ENCODE results near the gene CIRBP. TPM values are rescaled to one million over a fixed set of nuclear protein-coding genes. Genes with fewer than 3 reads are reported as not detected.

The CIRBP gene
- total and polyA plus RNA-seq, 2 donors (not counting 1 experiment from before 2014, with no cell fraction given), result 104 to 298 TPM

- peaks cover 31% of the 10 kb centered on the region for H3K36me3 ChIP-seq (ENCODE audit: control insufficient read depth, insufficient read depth, low read length)
- peak overlapping the region; percentile 69 to 89 (median 81) for H3K4me3 ChIP-seq (replicated peaks in 1 of 4; ENCODE audit: control extremely low read depth in 1 of 4, insufficient read depth in 1 of 4, low read depth in 3 of 4, low read length in 4 of 4)
- H4K20me1 ChIP-seq (ENCODE audit: control insufficient read depth, extremely low read depth, insufficient read depth, low read length), result no peaks in the 10 kb centered on the region
- no peaks in the 10 kb centered on the region for H3K27me3 ChIP-seq (ENCODE audit: control insufficient read depth, insufficient read depth, low read length)
- H3K9me3 ChIP-seq (ENCODE audit: control insufficient read depth, insufficient read depth, low read depth, low read length), result no peaks in the 10 kb centered on the region
- TF ChIP-seq EZH2 (IDR thresholded peaks at IDR 0.05; ENCODE audit: low read length, missing control alignments), result no peak
- TF ChIP-seq CTCF (conservative IDR thresholded peaks at IDR 0.05 in 1 of 2, IDR thresholded peaks at IDR 0.05 in 1 of 2; ENCODE audit: low read depth in 1 of 2, low read length in 2 of 2), result peak in 1 of 2 donors; percentile 10
- H3K27ac ChIP-seq (ENCODE audit: insufficient read depth, low read length), result peak overlapping the region; percentile 98
- H3K79me2 ChIP-seq (ENCODE audit: control insufficient read depth, insufficient read depth, low read length), result peaks cover 53% of the 10 kb centered on the region
- DNase-seq (ENCODE audit: low read depth in 2 of 2), result peak; percentile 88 to 91
- peaks cover 49% of the 10 kb centered on the region for H3K4me1 ChIP-seq (ENCODE audit: control insufficient read depth, extremely low read depth, insufficient read depth, low read length)
- peak overlapping the region; percentile 92 for H3K9ac ChIP-seq (ENCODE audit: insufficient read depth, low read length)
- no peak overlapping the region for H2AFZ ChIP-seq (ENCODE audit: low read length)
- H3K4me2 ChIP-seq (ENCODE audit: extremely low read depth, insufficient read depth, low read length), result peak overlapping the region; percentile 99
Observed at GRCh38 chr19:1269478-1270212, 513 bp downstream of the CIRBP start.

- peaks cover 53% of the 10 kb centered on the region for H3K79me2 ChIP-seq (ENCODE audit: control insufficient read depth, insufficient read depth, low read length)
- H3K4me1 ChIP-seq (ENCODE audit: control insufficient read depth, extremely low read depth, insufficient read depth, low read length), result peaks cover 46% of the 10 kb centered on the region
Observed at GRCh38 chr19:1270213-1270853, 1.2 kb downstream of the CIRBP start.

More at GRCh38 chr19:1270213-1270853, 1.2 kb downstream of the CIRBP start:
- TF ChIP-seq CTCF (conservative IDR thresholded peaks at IDR 0.05 in 1 of 2, IDR thresholded peaks at IDR 0.05 in 1 of 2; ENCODE audit: low read depth in 1 of 2, low read length in 2 of 2) (no peak), EZH2 (IDR thresholded peaks at IDR 0.05; ENCODE audit: low read length, missing control alignments) (no peak)
- H3K27me3 ChIP-seq (ENCODE audit: control insufficient read depth, insufficient read depth, low read length), result no peaks in the 10 kb centered on the region
- peak overlapping the region; percentile 92 for H3K9ac ChIP-seq (ENCODE audit: insufficient read depth, low read length)
- H4K20me1 ChIP-seq (ENCODE audit: control insufficient read depth, extremely low read depth, insufficient read depth, low read length), result no peaks in the 10 kb centered on the region
- peak overlapping the region; percentile 98 for H3K27ac ChIP-seq (ENCODE audit: insufficient read depth, low read length)
- no peak for DNase-seq (ENCODE audit: low read depth in 2 of 2)
- peak overlapping the region; percentile 69 to 89 (median 81) for H3K4me3 ChIP-seq (replicated peaks in 1 of 4; ENCODE audit: control extremely low read depth in 1 of 4, insufficient read depth in 1 of 4, low read depth in 3 of 4, low read length in 4 of 4)
- no peak overlapping the region for H2AFZ ChIP-seq (ENCODE audit: low read length)
- H3K4me2 ChIP-seq (ENCODE audit: extremely low read depth, insufficient read depth, low read length), result peak overlapping the region; percentile 99
- no peaks in the 10 kb centered on the region for H3K9me3 ChIP-seq (ENCODE audit: control insufficient read depth, insufficient read depth, low read depth, low read length)
- H3K36me3 ChIP-seq (ENCODE audit: control insufficient read depth, insufficient read depth, low read length), result peaks cover 35% of the 10 kb centered on the region
